GM12878 (cell line): ENCODE results near the gene ATP2C1. TPM values are rescaled to one million over a fixed set of nuclear protein-coding genes. Genes with fewer than 3 reads are reported as not detected.

Source experiments
- ATAC-seq: fragments of 200-7000 bp; cut with Tn5 transposase; 3 replicates; pipeline ENCODE4 v1.9.1; 2020; ENCODE audit warnings: mild to moderate bottlenecking, moderate library complexity
- BruUV-seq: library from RNA; stranded (reverse); fragments of 400-500 nt; replicated peaks from 2 replicates; lab custom pipeline; 2021; lab: Mats Ljungman, UMichigan
- CTCF ChIA-PET: fragments of 300-600 bp; sonication (Branson Sonifier 250); formaldehyde crosslinking; extraction: SDS; loops from one replicate; lab custom pipeline; 2021; ENCODE audit warnings: inconsistent platforms; lab: Yijun Ruan, JAX
- POLR2A ChIA-PET: fragments of 350-600 bp; formaldehyde crosslinking; extraction: SDS; loops from one replicate; lab custom pipeline; 2021; ENCODE audit warnings: inconsistent platforms; lab: Charles Lee
- RAD21 ChIA-PET: fragments of 300-600 bp; sonication (Branson Sonifier 250); formaldehyde crosslinking; loops from one replicate; lab custom pipeline; 2023; ENCODE audit warnings: antibody characterized with exemption; ENCODE audit not compliant: unreplicated experiment; lab: Charles Lee
- SMC1A ChIA-PET: fragments of 300-600 bp; sonication (Branson Sonifier 250); formaldehyde crosslinking; loops from one replicate; lab custom pipeline; 2023; ENCODE audit not compliant: unreplicated experiment, uncharacterized antibody; lab: Charles Lee
- DNase-seq: peaks from one replicate; pipeline ENCODE4 v3.0.0-alpha.2; 2011; ENCODE audit warnings: low read depth, low spot score
- FAIRE-seq: peaks from 3 replicates; lab custom pipeline; 2011; peaks lifted over from hg19 to GRCh38; lab: Jason Lieb, UNC
- H2AFZ ChIP-seq: 2 replicates; pipeline ENCODE4 v1.6.0; 2011; ENCODE audit warnings: low read depth, low read length, control low read depth; ENCODE audit not compliant: control insufficient read depth
- H3K27ac ChIP-seq: 2 replicates; pipeline ENCODE4 v1.5.1; 2011; ENCODE audit warnings: control low read depth; ENCODE audit not compliant: control insufficient read depth, insufficient read depth
- H3K27me3 ChIP-seq, 2 experiments: replicated peaks in 1 of 2; 2 replicates each; pipeline versions ENCODE4 v1.6.0 to v1.6.1; 2011; ENCODE audit warnings: low read length in 1 of 2; ENCODE audit not compliant: control insufficient read depth in 2 of 2, insufficient read depth in 2 of 2
- H3K36me3 ChIP-seq, 2 experiments: 2 replicates each; pipeline ENCODE4 v1.5.1; 2011; ENCODE audit warnings: low read length in 1 of 2; ENCODE audit not compliant: control insufficient read depth in 2 of 2, insufficient read depth in 2 of 2
- H3K4me1 ChIP-seq: 2 replicates; pipeline ENCODE4 v1.6.1; 2011; ENCODE audit warnings: mild to moderate bottlenecking, low read length, moderate library complexity, mixed read lengths; ENCODE audit not compliant: control insufficient read depth, insufficient read depth
- H3K4me2 ChIP-seq: 2 replicates; pipeline ENCODE4 v1.6.0; 2011; ENCODE audit warnings: control low read depth; ENCODE audit not compliant: control insufficient read depth, insufficient read depth
- H3K4me3 ChIP-seq: fragments of 200-600 bp; sonication (generic); 2 replicates; pipeline ENCODE4 v1.5.1; 2016
- H3K79me2 ChIP-seq: 2 replicates; pipeline ENCODE4 v1.6.0; 2011; ENCODE audit warnings: low read length; ENCODE audit not compliant: control insufficient read depth, insufficient read depth
- H3K9ac ChIP-seq: 2 replicates; pipeline ENCODE4 v1.8.0; 2011; ENCODE audit warnings: low read length, control low read depth, mixed read lengths; ENCODE audit not compliant: control insufficient read depth, insufficient read depth
- H3K9me3 ChIP-seq: replicated peaks from 3 replicates; pipeline ENCODE4 v1.5.1; 2011; ENCODE audit warnings: mild to moderate bottlenecking, low read length; ENCODE audit not compliant: control insufficient read depth, insufficient read depth
- H4K20me1 ChIP-seq: 2 replicates; pipeline ENCODE4 v1.6.0; 2011; ENCODE audit not compliant: control insufficient read depth, insufficient read depth
- BMI1 ChIP-seq: fragments of 450-650 bp; IDR thresholded peaks from 2 replicates; pipeline ENCODE4 v1.6.1; 2016; ENCODE audit warnings: mild to moderate bottlenecking, moderate library complexity, borderline replicate concordance
- SPI1 ChIP-seq: IDR thresholded peaks from 2 replicates; pipeline ENCODE4 v1.6.1; 2011; ENCODE audit warnings: low read depth, mild to moderate bottlenecking, low read length, moderate library complexity, borderline replicate concordance; ENCODE audit not compliant: insufficient read depth
- TCF3 ChIP-seq: IDR thresholded peaks from 2 replicates; pipeline ENCODE4 v1.6.1; 2012; ENCODE audit warnings: low read depth, mild to moderate bottlenecking, low read length, borderline replicate concordance; ENCODE audit not compliant: insufficient read depth
- WGBS: methylation state at CpG from one replicate; pipeline ENCODE4 v1.1.6; 2016; ENCODE audit warnings: low lambda C conversion rate; ENCODE audit not compliant: insufficient replicate concordance, insufficient coverage; ENCODE audit errors: missing lambda C conversion rate; 5-methylcytosine and 5-hydroxymethylcytosine counted together
- in situ Hi-C: fragments of 300-500 bp; cut with MboI; formaldehyde crosslinking; loops from 9 replicates; pipeline ENCODE4 v1.14.3; 2018; ENCODE audit warnings: mixed read lengths
- intact Hi-C: fragments of 100-400 bp; cut with micrococcal nuclease; formaldehyde crosslinking; loops from one replicate; pipeline ENCODE4 v1.14.2; 2022; ENCODE audit not compliant: unreplicated experiment
- polyA plus RNA-seq, 11 experiments: library from polyadenylated mRNA; depleted of rRNA in 4 of 11; unstranded in 6 of 11; stranded (reverse) in 5 of 11; fragments of >200 nt; fragmentation: Nextera tagmentation in 4 of 11; fragmentation: Illumina TruSeq in 1 of 11; extraction: Ambion mirVana in 4 of 11; extraction: Trizol in 1 of 11; gene quantifications; 1 replicate in 1 of 11; 2 replicates in 10 of 11; pipeline versions ENCODE4 v1.2.1 to v1.2.3, GENCODE V29; 2011 to 2016; ENCODE audit warnings: inconsistent platforms in 2 of 11, missing spikeins in 2 of 11, low read depth in 1 of 11
- total RNA-seq, 4 experiments: library from RNA; depleted of rRNA in 3 of 4; stranded (reverse); fragments of >200 nt in 3 of 4; fragmentation: Illumina TruSeq in 1 of 4; extraction: Trizol in 1 of 4; gene quantifications; 2 replicates each; pipeline versions ENCODE4 v1.2.1 to v1.2.3, GENCODE V29; 2013 to 2021
- TF ChIP-seq, protein P1 (sequence below): fragments of 450-650 bp; IDR thresholded peaks from 2 replicates; pipeline ENCODE4 v1.6.1; 2017; ENCODE audit warnings: mild to moderate bottlenecking, low read depth, inconsistent platforms; ENCODE audit not compliant: poor library complexity, severe bottlenecking

Gene ATP2C1
- total and polyA plus RNA-seq, 10 of the 15 experiments (the other 5 are each of a cell fraction or from before 2014, with no cell fraction given), result 20.6 to 116 (median 55.1) TPM

- Histone ChIP-seq H2AFZ (no peak overlapping the region), H4K20me1 (no peaks in the 10 kb centered on the region), H3K4me3 (no peak overlapping the region)
- 100% methylated on average over 3 of the region's 3 CpGs for WGBS
- no peak for TF ChIP-seq BMI1
- TF ChIP-seq, protein P1, sequence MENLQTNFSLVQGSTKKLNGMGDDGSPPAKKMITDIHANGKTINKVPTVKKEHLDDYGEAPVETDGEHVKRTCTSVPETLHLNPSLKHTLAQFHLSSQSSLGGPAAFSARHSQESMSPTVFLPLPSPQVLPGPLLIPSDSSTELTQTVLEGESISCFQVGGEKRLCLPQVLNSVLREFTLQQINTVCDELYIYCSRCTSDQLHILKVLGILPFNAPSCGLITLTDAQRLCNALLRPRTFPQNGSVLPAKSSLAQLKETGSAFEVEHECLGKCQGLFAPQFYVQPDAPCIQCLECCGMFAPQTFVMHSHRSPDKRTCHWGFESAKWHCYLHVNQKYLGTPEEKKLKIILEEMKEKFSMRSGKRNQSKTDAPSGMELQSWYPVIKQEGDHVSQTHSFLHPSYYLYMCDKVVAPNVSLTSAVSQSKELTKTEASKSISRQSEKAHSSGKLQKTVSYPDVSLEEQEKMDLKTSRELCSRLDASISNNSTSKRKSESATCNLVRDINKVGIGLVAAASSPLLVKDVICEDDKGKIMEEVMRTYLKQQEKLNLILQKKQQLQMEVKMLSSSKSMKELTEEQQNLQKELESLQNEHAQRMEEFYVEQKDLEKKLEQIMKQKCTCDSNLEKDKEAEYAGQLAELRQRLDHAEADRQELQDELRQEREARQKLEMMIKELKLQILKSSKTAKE, result no peak
- TF ChIP-seq, all 136 proteins: peak for 0
- in situ Hi-C loops, result no loop called here
- BruUV-seq, result no TSS peak
- Histone ChIP-seq H3K4me1 (no peaks in the 10 kb centered on the region), H3K36me3 (peaks cover 0 to 25% of the 10 kb centered on the region in 2 experiments; a peak in 3 of 4 replicates), H3K27ac (no peak overlapping the region), H3K9me3 (no peaks in the 10 kb centered on the region), H3K9ac (no peak overlapping the region), H3K79me2 (no peaks in the 10 kb centered on the region), H3K4me2 (no peak overlapping the region), H3K27me3 (no peaks in the 10 kb centered on the region)
- intact Hi-C loops, result no loop called here
- ChIA-PET SMC1A (interaction anchor here (0.9 to 1.2 kb wide), 4 partner anchors 9 to 17 kb away, joined by 3 to 4 read pairs (median 4); no protein-coding TSS in a partner anchor), RAD21 (no interaction called here), POLR2A (no interaction called here), CTCF (interaction anchor here (0.7 to 2.8 kb wide), 3 partner anchors 14 to 29 kb away, joined by 3 to 11 read pairs (median 5); no protein-coding TSS in a partner anchor)
- ATAC-seq (no peak), FAIRE-seq (no peak), DNase-seq (no peak)
Observed at GRCh38 chr3:131018970-131019369, 125.1 kb downstream of the ATP2C1 start.

DNA sequence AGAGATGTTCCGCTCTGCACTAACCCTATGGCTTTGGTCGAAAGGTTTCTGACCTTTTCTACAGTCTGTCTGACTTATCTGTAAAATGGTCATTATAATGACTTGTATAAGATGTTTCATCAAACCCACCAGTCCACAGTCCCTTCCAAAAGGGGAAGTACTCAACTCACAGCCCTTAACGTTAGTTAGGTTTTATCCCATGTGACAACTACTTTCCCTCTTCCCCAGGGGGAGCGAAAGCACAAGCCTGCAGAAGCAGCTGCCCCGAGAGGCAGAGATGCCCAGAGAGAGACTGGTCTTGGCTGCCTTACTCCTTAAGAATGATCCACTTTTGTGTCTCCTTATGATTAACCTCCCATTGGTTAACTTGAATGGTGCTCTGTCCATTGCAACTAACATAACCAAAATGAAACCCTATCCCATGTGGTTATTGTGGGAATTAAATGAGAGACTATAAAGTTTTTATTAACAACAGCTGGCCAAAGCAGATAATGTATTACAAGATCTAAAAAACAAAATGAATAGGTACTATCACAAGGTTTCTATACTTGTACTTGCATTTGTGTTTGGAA is 126.3 kb downstream of the ATP2C1 start:
- peaks cover 0 to 17% of the 10 kb centered on the region in 2 experiments; a peak in 3 of 4 replicates for H3K36me3 ChIP-seq
- BruUV-seq, result no TSS peak
- H3K9ac ChIP-seq, result no peak overlapping the region
- TF ChIP-seq SPI1 (peak; percentile 40; the same call in 1 of the 2 replicates), TCF3 (no peak)
- TF ChIP-seq, all 136 proteins: peak for 1
- ChIA-PET SMC1A (interaction anchor here (0.6 to 2.3 kb wide), 7 partner anchors 10 to 277 kb away, joined by 3 to 12 read pairs (median 3); partner anchors contain the start of gene ATP2C1), POLR2A (no interaction called here), CTCF (interaction anchor here (1.6 to 2.8 kb wide), 2 partner anchors 13 to 28 kb away, joined by 5 to 11 read pairs; no protein-coding TSS in a partner anchor), RAD21 (interaction anchor here (1.4 kb wide), 1 partner anchor 13 kb away, joined by 4 read pairs; no protein-coding TSS in a partner anchor)
- H3K4me1 ChIP-seq, result no peaks in the 10 kb centered on the region
- H3K27ac ChIP-seq, result no peak overlapping the region
- no peaks in the 10 kb centered on the region for H3K27me3 ChIP-seq
- in situ Hi-C loops, result no loop called here
- no peak overlapping the region for H2AFZ ChIP-seq
- DNase-seq (no peak), FAIRE-seq (no peak), ATAC-seq (peak; percentile 75)
- no peaks in the 10 kb centered on the region for H3K79me2 ChIP-seq
- H4K20me1 ChIP-seq, result no peaks in the 10 kb centered on the region
- no peaks in the 10 kb centered on the region for H3K9me3 ChIP-seq
- H3K4me3 ChIP-seq, result no peak overlapping the region
- intact Hi-C loops, result loop anchor here (10.0 kb wide), 2 partner anchors 265 to 475 kb away; no protein-coding TSS in a partner anchor
- H3K4me2 ChIP-seq, result no peak overlapping the region
- 78% methylated on average over 5 of the region's 5 CpGs for WGBS
